Esophagus muscularis mucosa (tissue), 4 donors: Measurements from ENCODE around the gene ODF2L.

Experiments used
- EP300 ChIP-seq: sonication (generic); formaldehyde crosslinking; IDR thresholded peaks from one replicate; pipeline ENCODE4 v1.6.1; 2017; ENCODE audit warnings: antibody characterized with exemption
- POLR2A ChIP-seq: fragments of 450-650 bp; IDR thresholded peaks from one replicate; pipeline ENCODE4 v1.6.1; 2017; ENCODE audit warnings: antibody characterized with exemption, moderate library complexity, mild to moderate bottlenecking, low read depth
- POLR2AphosphoS5 ChIP-seq, 2 donors: sonication (generic); formaldehyde crosslinking; IDR thresholded peaks; one replicate each; pipeline ENCODE4 v1.6.1; 2017; ENCODE audit warnings: antibody characterized with exemption in 2 of 2
- TF ChIP-seq, protein P1 (sequence below), 3 experiments: fragments of 200-600 bp in 2 of 3; fragments of 450-650 bp in 1 of 3; sonication (generic) in 2 of 3; IDR thresholded peaks; one replicate each; pipeline ENCODE4 v1.5.1; 2017 to 2019; ENCODE audit warnings: antibody characterized with exemption in 3 of 3, mild to moderate bottlenecking in 2 of 3, moderate library complexity in 1 of 3

DNA sequence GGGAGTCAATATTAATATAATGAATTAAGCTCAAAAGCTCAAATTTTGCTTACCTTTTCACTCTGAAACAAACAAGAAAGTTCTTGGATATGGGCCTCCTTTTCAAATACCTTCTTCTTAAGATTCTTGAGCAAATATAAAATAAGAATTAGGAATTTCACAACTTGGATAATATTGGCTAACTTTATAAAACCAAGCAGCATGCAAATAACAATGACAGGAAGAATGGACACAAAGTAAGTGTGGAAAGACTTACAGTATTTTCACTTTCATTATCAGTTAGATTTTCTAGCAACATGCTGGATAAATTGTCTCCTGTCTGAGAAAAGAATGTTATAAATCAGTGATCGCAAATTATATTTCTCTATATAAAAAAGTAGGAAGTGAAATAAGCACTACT lies 13.2 kb downstream of the ODF2L start:
- TF ChIP-seq POLR2A, result no peak
- no peak for TF ChIP-seq POLR2AphosphoS5 (IDR thresholded peaks at IDR 0.05)
- TF ChIP-seq, protein P1, sequence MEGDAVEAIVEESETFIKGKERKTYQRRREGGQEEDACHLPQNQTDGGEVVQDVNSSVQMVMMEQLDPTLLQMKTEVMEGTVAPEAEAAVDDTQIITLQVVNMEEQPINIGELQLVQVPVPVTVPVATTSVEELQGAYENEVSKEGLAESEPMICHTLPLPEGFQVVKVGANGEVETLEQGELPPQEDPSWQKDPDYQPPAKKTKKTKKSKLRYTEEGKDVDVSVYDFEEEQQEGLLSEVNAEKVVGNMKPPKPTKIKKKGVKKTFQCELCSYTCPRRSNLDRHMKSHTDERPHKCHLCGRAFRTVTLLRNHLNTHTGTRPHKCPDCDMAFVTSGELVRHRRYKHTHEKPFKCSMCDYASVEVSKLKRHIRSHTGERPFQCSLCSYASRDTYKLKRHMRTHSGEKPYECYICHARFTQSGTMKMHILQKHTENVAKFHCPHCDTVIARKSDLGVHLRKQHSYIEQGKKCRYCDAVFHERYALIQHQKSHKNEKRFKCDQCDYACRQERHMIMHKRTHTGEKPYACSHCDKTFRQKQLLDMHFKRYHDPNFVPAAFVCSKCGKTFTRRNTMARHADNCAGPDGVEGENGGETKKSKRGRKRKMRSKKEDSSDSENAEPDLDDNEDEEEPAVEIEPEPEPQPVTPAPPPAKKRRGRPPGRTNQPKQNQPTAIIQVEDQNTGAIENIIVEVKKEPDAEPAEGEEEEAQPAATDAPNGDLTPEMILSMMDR (IDR thresholded peaks at IDR 0.05), result no peak
- TF ChIP-seq EP300, result no peak
